Adrenal gland (tissue), 12 donors: ENCODE measurements around the gene RASGRP2. TPM values are rescaled to one million over a fixed set of nuclear protein-coding genes. Genes with fewer than 3 reads are reported as not detected.

Experiments used
- DNase-seq, 7 donors: peaks; one replicate each; pipeline ENCODE4 v3.0.0-alpha.2; 2019 to 2020
- H3K27ac ChIP-seq, 5 donors: fragments of 200-600 bp; sonication (generic) in 4 of 5; 1 replicate in 3 of 5; 2 replicates in 2 of 5; pipeline versions ENCODE4 v1.5.1 to v1.8.0; 2016 to 2020; ENCODE audit warnings: mild to moderate bottlenecking in 1 of 5
- H3K27me3 ChIP-seq: fragments of 200-600 bp; 2 replicates; pipeline ENCODE4 v1.8.0; 2021
- H3K36me3 ChIP-seq, 2 donors: fragments of 200-600 bp; replicated peaks in 1 of 2; 1 replicate in 1 of 2; 2 replicates in 1 of 2; pipeline versions ENCODE4 v1.5.1 to v1.8.0; 2018 to 2022
- H3K4me1 ChIP-seq, 2 donors: fragments of 200-600 bp; replicated peaks in 1 of 2; 1 replicate in 1 of 2; 2 replicates in 1 of 2; pipeline versions ENCODE4 v1.5.1 to v1.8.0; 2018 to 2021
- H3K4me3 ChIP-seq, 4 donors: fragments of 200-600 bp; sonication (generic) in 3 of 4; one replicate each; pipeline ENCODE4 v1.5.1; 2016 to 2018
- H3K9me3 ChIP-seq, 3 donors: fragments of 200-600 bp; sonication (generic) in 1 of 3; replicated peaks in 1 of 3; 1 replicate in 2 of 3; 2 replicates in 1 of 3; pipeline versions ENCODE4 v1.5.1 to v1.8.0; 2016 to 2021
- CTCF ChIP-seq, 6 experiments: fragments of 450-650 bp in 4 of 6; fragments of 200-600 bp in 2 of 6; sonication (generic) in 1 of 6; IDR thresholded peaks; 1 replicate in 5 of 6; 2 replicates in 1 of 6; pipeline versions ENCODE4 v1.5.1 to v1.8.0; 2016 to 2021; ENCODE audit warnings: antibody characterized with exemption in 6 of 6, mild to moderate bottlenecking in 2 of 6, moderate library complexity in 1 of 6
- POLR2A ChIP-seq, 2 donors: fragments of 450-650 bp; IDR thresholded peaks; one replicate each; pipeline ENCODE4 v1.6.1; 2017; ENCODE audit warnings: antibody characterized with exemption in 2 of 2, mild to moderate bottlenecking in 2 of 2, moderate library complexity in 1 of 2
- WGBS, 4 donors: extraction: QIAGEN DNeasy Blood & Tissue Kit in 2 of 4; methylation state at CpG; one replicate each; pipeline versions ENCODE4 v1.1.5 to v1.1.7; 2013 to 2017; 5-methylcytosine and 5-hydroxymethylcytosine counted together
- intact Hi-C, 2 donors: fragments of 100-400 bp; cut with DNase I; formaldehyde crosslinking; loops; one replicate each; pipeline versions ENCODE4 v1.14.1 to v1.15.0; 2022 to 2023
- polyA plus RNA-seq, 3 donors: library from polyadenylated mRNA; stranded (reverse); fragments of 200-250 nt in 2 of 3; fragments of 350-450 nt in 1 of 3; fragmentation: Illumina TruSeq in 1 of 3; extraction: RNeasy Lipid Tissue Mini Kit (QIAGEN cat#74804) in 1 of 3; gene quantifications; one replicate each; pipeline ENCODE4 v1.2.3, GENCODE V29; 2013 to 2014
- total RNA-seq, 9 donors: library from RNA; depleted of rRNA in 4 of 9; stranded (reverse); fragments of >200 nt in 4 of 9; fragments of 120-200 nt in 1 of 9; fragmentation: NEBNext Ultra II Directional in 1 of 9; extraction: Animal tissue kit (Norgen Biotek cat#: 25700) in 1 of 9; gene quantifications; one replicate each; pipeline versions ENCODE4 v1.1.0 to v1.2.4, GENCODE V29; 2013 to 2023
- donor health status: healthy with polysubstance abuse.
- donor health status: Bipolar disorder and iron deficiency.
- donor health status: DM: yes; HTN: yes; CAD: no.
- donor health status: DM: no; HTN: no; CAD: no.
- donor health status: DM: no; HTN: no; CAD: no.
- donor health status: DM: yes; HTN: yes; CAD: no.

The RASGRP2 gene
- total and polyA plus RNA-seq, 12 donors: 3.6 to 81.9 (median 12.3) TPM

- H3K27ac ChIP-seq: no peak overlapping the region
Observed at GRCh38 chr11:64718084-64718779, 25.7 kb downstream of the RASGRP2 start.

GRCh38 chr11:64717268-64717578 lies 26.7 kb downstream of the RASGRP2 start:
- no peak overlapping the region for H3K4me3 ChIP-seq
- H3K36me3 ChIP-seq: no peaks in the 10 kb centered on the region
- no peak for DNase-seq
- peaks cover 56% of the 10 kb centered on the region for H3K27me3 ChIP-seq
- no peaks in the 10 kb centered on the region for H3K4me1 ChIP-seq
- TF ChIP-seq CTCF (IDR thresholded peaks at IDR 0.05) (no peak), POLR2A (IDR thresholded peaks at IDR 0.05) (no peak)
- no peaks in the 10 kb centered on the region for H3K9me3 ChIP-seq
- intact Hi-C loops: no loop called here
- no peak overlapping the region for H3K27ac ChIP-seq
- 66 to 73% (median 69%) methylated on average over 4 of the region's 4 CpGs for WGBS, 4 donors

More at GRCh38 chr11:64718084-64718779, 25.7 kb downstream of the RASGRP2 start:
- TF ChIP-seq POLR2A (IDR thresholded peaks at IDR 0.05) (no peak), CTCF (IDR thresholded peaks at IDR 0.05) (no peak)
- H3K27me3 ChIP-seq: peaks cover 47% of the 10 kb centered on the region
- peaks cover under 1 to 2% of the 10 kb centered on the region in 2 donors for H3K4me1 ChIP-seq
- no peak for DNase-seq
- no peaks in the 10 kb centered on the region for H3K36me3 ChIP-seq
- 73 to 82% (median 76%) methylated on average over 14 to 15 of the region's 15 CpGs for WGBS, 4 donors
- no peak overlapping the region for H3K4me3 ChIP-seq
- no peaks in the 10 kb centered on the region for H3K9me3 ChIP-seq
- intact Hi-C loops: no loop called here

- TF ChIP-seq CTCF (IDR thresholded peaks at IDR 0.05): no peak
- Histone ChIP-seq H3K27me3 (peaks cover 62% of the 10 kb centered on the region), H3K9me3 (no peaks in the 10 kb centered on the region), H3K4me1 (no peaks in the 10 kb centered on the region), H3K27ac (no peak overlapping the region), H3K36me3 (no peaks in the 10 kb centered on the region), H3K4me3 (no peak overlapping the region)
- WGBS, 4 donors: 43 to 52% (median 48%) methylated on average over 14 to 21 of the region's 21 CpGs
- intact Hi-C loops: no loop called here
- no peak for DNase-seq
Observed at GRCh38 chr11:64716473-64717267, 27.3 kb downstream of the RASGRP2 start.

- Histone ChIP-seq H3K27me3 (peaks cover 68% of the 10 kb centered on the region), H3K9me3 (no peaks in the 10 kb centered on the region), H3K27ac (no peak overlapping the region), H3K36me3 (no peaks in the 10 kb centered on the region), H3K4me1 (no peaks in the 10 kb centered on the region), H3K4me3 (no peak overlapping the region)
- intact Hi-C loops: no loop called here
- TF ChIP-seq POLR2A (IDR thresholded peaks at IDR 0.05) (no peak), CTCF (IDR thresholded peaks at IDR 0.05) (no peak)
- 38 to 49% (median 40%) methylated on average over 12 to 13 of the region's 13 CpGs for WGBS, 4 donors
- DNase-seq: no peak
Observed at GRCh38 chr11:64715756-64716472, 28.0 kb downstream of the RASGRP2 start.
